ENCODE measurements around the gene MLXIP. TPM values are rescaled to one million over a fixed set of nuclear protein-coding genes. Genes with fewer than 3 reads are reported as not detected.
A peak's percentile ranks its signal among the peaks of the same experiment; 100 is the strongest.
"Not testable (repeated sequence)": the region's sequence is repeated elsewhere in the genome, so short reads cannot be mapped to it uniquely, and the experiment has no call there.

MLXIP gene
- total RNA-seq, 1 donor from 2014 or later = 18.4 TPM

- DNase-seq (ENCODE audit: low read depth in 2 of 2) = no peak
These were observed 15.7 kb downstream of the MLXIP start for GRCh38 chr12:122094137-122094734.

DNA sequence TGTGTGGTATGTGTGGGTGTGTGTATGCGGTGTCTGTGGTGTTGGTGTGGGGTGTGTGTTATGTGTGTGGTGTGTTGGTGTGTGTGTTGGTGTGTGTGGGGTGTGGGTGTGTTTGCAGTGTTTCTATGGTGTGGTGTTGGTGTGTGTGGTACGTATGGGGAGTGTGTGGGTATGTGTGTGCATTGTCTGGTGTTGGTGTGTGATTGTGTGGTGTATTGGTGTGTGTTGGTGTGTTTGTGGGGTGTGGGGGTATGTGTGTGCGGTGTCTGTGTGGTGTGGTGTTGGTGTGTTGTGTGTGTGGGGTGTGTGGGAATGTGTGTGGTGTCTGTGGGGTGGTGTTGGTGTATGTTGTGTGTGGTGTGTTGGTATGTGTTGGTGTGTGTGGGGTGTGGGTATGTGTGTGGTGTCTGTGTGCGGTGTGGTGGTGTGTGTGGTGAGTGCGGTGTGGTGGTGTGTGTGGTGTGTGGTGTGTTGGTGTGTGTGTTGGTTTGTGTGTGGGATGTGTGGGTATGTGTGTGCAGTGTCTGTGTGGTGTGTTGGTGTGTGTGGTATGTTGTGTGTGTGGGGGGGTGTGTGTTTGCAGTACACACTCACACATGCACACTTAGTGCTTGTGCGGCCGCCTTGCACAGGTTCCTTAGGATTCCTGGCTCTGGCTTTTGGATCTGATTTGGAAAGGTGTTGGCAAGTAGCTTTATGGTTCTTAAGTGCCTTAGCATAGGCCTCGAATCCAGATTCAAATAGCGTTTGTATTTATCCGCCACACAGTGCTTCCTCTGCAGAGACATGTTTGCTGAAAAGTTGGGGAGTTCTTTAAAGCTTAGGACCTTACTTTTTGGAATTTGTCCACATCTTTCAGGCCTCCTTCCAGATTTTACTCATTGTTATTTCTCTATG is 16.4 kb downstream of the MLXIP start:
- DNase-seq (ENCODE audit: low read depth in 2 of 2) = no peak

DNA sequence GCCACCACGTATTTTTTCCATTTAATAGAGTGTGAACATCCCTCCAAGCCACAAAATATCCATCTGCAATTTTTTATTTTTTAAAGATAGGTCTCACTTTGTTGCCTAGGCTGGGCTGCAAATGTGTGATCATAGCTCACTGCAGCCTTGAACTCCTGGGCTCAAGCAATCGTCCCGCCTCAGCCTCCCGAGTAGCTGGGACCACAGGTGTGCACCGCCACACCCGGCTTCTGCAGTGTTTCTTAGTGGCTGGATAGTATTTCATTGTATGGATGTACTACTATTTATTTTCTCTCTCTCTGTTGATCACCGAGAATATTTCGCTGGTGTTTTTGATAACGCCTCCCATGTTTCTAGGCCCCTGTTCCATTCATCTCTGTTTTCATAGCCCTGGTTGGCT is 17.5 kb downstream of the MLXIP start:
- DNase-seq (ENCODE audit: low read depth in 2 of 2) = no peak

GRCh38 chr12:122096591-122097149 is 18.1 kb downstream of the MLXIP start:
- DNase-seq (ENCODE audit: low read depth in 2 of 2) = peak in 1 of 2 donors; percentile 66

- no peak for DNase-seq (ENCODE audit: low read depth in 2 of 2)
These were observed 19.0 kb downstream of the MLXIP start for GRCh38 chr12:122097584-122097926.

- peak in 1 of 2 donors; percentile 58 for DNase-seq (ENCODE audit: low read depth in 2 of 2)
These were observed 19.6 kb downstream of the MLXIP start for GRCh38 chr12:122097927-122098756.

- no peak for DNase-seq (ENCODE audit: low read depth in 2 of 2)
These were observed 20.8 kb downstream of the MLXIP start for GRCh38 chr12:122099280-122099749.

- DNase-seq (ENCODE audit: low read depth in 2 of 2) = no peak
These were observed 21.3 kb downstream of the MLXIP start for GRCh38 chr12:122099856-122100255.

DNA sequence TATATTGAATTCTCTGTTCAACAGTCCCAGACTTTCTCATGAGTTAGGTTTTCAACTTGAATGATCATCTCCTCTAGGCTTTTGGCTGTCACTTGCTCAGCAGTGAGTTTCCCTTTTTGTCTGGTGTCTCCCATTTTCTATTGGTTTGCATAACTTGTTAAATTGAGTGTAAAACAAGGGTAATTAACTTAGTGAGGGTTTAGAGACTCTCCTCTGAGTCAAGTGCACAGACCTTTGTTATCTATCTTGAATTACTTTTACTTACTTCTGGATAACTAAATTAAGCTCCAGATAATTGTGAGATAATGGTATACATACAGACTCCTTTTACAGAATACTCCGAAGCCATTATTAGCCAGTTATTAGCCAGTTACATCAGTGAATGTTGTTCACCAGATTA is 22.0 kb downstream of the MLXIP start:
- DNase-seq (ENCODE audit: low read depth in 2 of 2) = no peak

DNA sequence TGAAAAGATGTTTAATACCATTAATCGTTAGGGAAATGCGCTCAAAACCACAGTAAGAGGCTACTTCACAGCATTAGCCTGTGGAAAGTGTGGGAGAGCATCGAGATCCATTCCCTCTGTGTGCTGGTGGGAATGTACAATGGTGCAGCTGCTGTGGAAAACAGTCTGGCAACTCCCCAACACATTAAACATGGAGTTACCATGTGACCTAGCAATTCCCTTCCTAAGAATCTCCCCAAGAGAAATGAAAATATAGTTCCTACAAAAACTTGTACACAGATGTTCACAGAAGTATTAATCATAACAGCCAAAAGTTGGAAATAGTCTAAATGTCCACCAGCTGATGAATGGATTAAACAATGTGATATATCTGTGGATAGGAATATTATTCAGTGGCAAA is 23.8 kb downstream of the MLXIP start:
- DNase-seq (ENCODE audit: low read depth in 2 of 2) = peak in 1 of 2 donors; percentile 32

- no peak for DNase-seq (ENCODE audit: low read depth in 2 of 2)
These were observed 26.3 kb downstream of the MLXIP start for GRCh38 chr12:122104844-122105243.

DNA sequence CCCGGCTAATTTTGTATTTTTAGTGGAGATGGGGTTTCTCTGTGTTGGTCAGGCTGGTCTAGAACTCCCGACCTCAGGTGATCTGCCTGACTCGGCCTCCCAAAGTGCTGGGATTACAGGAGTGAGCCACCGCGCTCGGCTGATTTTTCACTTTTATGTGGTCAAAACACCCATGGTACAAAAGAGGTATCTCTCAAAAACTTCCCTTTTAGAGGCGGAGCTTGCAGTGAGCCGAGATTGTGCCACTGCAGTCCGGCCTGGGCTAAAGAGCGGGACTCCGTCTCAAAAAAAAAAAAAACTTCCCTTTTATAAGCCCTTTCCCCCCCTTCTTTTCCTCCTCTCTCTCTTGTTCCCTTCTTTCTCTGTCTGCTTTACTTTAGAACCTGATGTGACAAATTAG is 26.9 kb downstream of the MLXIP start:
- not testable (repeated sequence) for DNase-seq (ENCODE audit: low read depth in 2 of 2)

GRCh38 chr12:122106843-122107242 is 28.3 kb downstream of the MLXIP start:
- DNase-seq (ENCODE audit: low read depth in 2 of 2) = no peak

DNA sequence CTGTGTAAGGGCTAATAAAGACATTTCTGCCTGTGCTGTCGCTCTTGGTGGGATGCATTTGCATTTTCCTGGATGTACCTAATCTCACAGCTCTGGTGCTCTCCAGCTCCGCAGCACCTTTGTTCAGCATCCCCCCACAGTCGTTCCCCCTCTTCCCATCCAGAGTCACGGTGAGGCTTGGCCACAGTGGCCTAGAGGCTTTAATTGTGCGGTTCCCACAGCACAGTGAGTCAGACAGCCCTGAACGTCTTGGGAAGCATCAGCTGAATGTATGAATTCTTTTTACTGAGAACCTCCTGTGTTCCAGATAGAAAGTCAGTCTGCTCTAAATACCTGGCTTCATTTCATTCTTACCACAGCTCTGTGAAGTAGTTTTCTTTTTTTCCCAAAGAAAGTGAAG is 28.7 kb downstream of the MLXIP start:
- no peak for DNase-seq (ENCODE audit: low read depth in 2 of 2)

- DNase-seq (ENCODE audit: low read depth in 2 of 2) = no peak
These were observed 32.6 kb downstream of the MLXIP start for GRCh38 chr12:122111089-122111641.

DNA sequence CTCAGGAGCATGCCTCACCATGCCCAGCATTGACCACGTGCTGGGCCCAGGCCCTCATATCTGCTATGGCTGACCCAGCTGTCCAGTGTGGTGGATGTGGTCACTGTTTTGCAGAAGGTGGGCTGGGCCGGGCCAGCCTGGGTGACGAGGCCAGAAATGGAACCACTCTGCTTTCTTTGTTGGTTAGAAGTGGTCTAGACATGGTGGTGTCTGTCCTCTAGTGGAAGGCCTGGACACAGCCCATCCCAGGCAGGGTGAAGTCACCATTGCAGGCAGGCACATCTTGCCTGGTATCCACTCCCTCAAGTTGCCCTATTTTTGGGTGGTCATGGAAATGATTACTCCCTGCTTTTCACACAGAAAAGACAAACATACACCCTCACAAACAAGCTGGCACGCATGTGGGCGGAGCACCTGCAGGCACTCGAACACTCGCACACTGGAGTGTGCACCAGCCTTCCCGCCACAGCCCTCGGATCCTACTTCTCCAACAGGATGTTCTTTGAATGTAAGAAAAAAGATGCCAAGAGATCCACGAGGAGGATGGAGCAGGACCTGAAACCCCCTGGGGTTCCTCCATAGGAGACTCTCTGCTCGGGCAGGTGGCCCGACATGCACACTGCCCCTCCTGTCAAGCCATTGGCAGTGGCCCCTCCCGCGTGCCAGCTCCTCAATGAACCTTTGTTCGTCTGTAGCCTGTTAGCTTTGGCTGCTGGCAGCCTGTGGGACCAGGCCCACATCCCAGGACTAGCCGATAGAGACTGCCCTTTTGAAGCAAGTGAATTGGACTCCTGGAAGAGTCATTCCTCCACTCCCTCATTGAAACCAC is 38.4 kb downstream of the MLXIP start:
- DNase-seq (ENCODE audit: low read depth in 2 of 2) = no peak

- DNase-seq (ENCODE audit: low read depth in 2 of 2) = peak in 1 of 2 donors; percentile 50
These were observed 39.4 kb downstream of the MLXIP start for GRCh38 chr12:122117979-122118378.

DNA sequence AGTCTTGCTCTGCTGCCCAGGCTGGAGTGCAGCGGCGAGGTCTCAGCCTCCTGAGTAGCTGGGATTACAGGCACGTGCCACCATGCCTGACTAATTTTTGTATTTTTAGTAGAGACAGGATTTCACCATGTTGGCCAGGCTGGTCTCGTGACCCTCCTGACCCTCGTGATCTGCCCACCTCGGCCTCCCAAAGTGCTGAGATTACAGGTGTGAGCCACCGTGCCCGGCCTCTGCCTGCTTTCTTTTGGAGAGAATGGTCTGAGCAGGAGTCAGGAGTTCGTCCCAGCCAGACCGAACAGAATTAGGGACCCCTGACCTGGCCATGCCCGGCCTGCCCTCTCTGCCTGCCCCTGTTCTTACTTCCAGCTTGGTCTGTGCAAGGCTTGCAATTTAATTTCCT is 42.8 kb downstream of the MLXIP start:
- DNase-seq (ENCODE audit: low read depth in 2 of 2) = not testable (repeated sequence)

- DNase-seq (ENCODE audit: low read depth in 2 of 2) = no peak
These were observed 43.2 kb downstream of the MLXIP start for GRCh38 chr12:122121745-122122144.

GRCh38 chr12:122123051-122123760 is 44.6 kb downstream of the MLXIP start:
- DNase-seq (ENCODE audit: low read depth in 2 of 2) = peak in 1 of 2 donors; percentile 62
